ENCODE results near the gene TERB2. TPM values are rescaled to one million over a fixed set of nuclear protein-coding genes. Genes with fewer than 3 reads are reported as not detected.
"Not testable (repeated sequence)": the region's sequence is repeated elsewhere in the genome, so short reads cannot be mapped to it uniquely, and the experiment has no call there.

TERB2 gene, protein sequence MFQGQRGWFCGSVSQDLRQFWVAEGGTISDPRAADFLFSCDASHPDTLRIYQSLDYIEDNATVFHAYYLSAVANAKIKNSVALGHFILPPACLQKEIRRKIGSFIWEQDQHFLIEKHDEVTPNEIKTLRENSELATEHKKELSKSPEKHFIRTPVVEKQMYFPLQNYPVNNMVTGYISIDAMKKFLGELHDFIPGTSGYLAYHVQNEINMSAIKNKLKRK
- total RNA-seq, result not detected
- polyA plus RNA-seq, result not detected

DNA sequence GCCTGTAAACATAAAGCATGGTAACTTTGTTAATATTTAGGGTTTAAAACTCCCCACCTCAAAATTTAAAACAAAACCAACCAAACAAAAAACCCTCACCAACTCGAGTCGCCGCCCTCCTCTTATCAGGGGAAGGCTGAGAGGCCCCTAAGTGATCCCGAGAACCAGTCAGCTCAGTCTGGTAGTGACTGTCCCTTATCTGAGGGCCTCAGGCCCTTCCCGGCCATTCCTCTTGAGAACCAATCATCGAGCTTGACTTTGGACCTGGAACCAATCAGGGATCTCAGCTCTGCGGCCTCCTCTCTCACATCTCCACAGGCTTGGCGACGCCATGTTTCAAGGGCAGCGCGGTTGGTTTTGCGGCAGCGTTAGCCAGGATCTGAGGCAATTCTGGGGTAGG lies at the start of gene TERB2:
Gene TERB2 (plus strand): TSS at position 300 of the 400 bp plus-strand sequence. CDS start 32 bp downstream, at position 332.
- H3K4me1 ChIP-seq (ENCODE audit: control insufficient read depth, insufficient read depth, low read length, poor library complexity, severe bottlenecking), result no peaks in the 10 kb centered on the region
- DNase-seq (no peak), ATAC-seq (ENCODE audit: low read depth in 2 of 2) (no peak)
- H3K27me3 Mint-ChIP-seq, result peaks cover 30% of the 10 kb centered on the region
- H3K36me3 ChIP-seq (ENCODE audit: control insufficient read depth, insufficient read depth, low read length), result no peaks in the 10 kb centered on the region
- no peaks in the 10 kb centered on the region for H3K4me1 Mint-ChIP-seq
- no peak within 1 kb of the TSS for H3K4me3 Mint-ChIP-seq
- no peak within 1 kb of the TSS for H3K27ac Mint-ChIP-seq
- peaks cover 0 to 1% (median 0%) of the 10 kb centered on the region in 7 donors for H3K9me3 Mint-ChIP-seq
- no peaks in the 10 kb centered on the region for H3K36me3 Mint-ChIP-seq
- H3K9me3 ChIP-seq (ENCODE audit: control insufficient read depth in 2 of 2, low read length in 2 of 2), result no peaks in the 10 kb centered on the region
- H3K27ac ChIP-seq (ENCODE audit: insufficient read depth, low read length, poor library complexity, severe bottlenecking), result no peak within 1 kb of the TSS
- no peaks in the 10 kb centered on the region for H3K27me3 ChIP-seq (ENCODE audit: control insufficient read depth, insufficient read depth, low read length)
- H3K4me3 ChIP-seq (ENCODE audit: low read depth, low read length), result no peak within 1 kb of the TSS

DNA sequence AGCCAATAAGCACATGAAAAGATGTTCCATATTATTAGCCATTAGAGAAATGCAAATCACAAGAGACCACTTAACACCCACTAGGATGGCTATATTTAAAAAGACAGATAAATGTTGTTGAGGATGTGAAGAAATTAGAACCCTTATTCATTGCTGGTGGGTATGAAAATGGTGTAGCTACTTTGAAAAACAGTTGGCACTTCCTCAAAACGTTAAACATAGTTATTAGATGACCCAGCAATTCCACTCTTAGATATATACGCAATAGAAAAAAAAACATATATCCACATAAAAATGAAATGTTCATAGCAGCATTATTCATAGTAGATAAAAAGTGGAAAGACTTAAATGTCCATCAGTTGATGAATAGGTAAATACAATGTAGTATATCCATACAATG lies 47.1 kb upstream of the TERB2 start:
- Mint-ChIP-seq H3K9me3 (no peaks in the 10 kb centered on the region), H3K4me3 (no peak overlapping the region), H3K4me1 (peaks cover 5 to 10% (median 7%) of the 10 kb centered on the region in 4 donors), H3K27ac (no peak overlapping the region), H3K36me3 (no peaks in the 10 kb centered on the region), H3K27me3 (no peaks in the 10 kb centered on the region)
- Histone ChIP-seq H3K4me3 (ENCODE audit: low read depth, low read length) (no peak overlapping the region), H3K4me1 (ENCODE audit: control insufficient read depth, insufficient read depth, low read length, poor library complexity, severe bottlenecking) (peaks cover 5% of the 10 kb centered on the region), H3K27ac (ENCODE audit: insufficient read depth, low read length, poor library complexity, severe bottlenecking) (no peak overlapping the region), H3K36me3 (ENCODE audit: control insufficient read depth, insufficient read depth, low read length) (no peaks in the 10 kb centered on the region), H3K9me3 (ENCODE audit: control insufficient read depth in 2 of 2, low read length in 2 of 2) (no peaks in the 10 kb centered on the region), H3K27me3 (ENCODE audit: control insufficient read depth, insufficient read depth, low read length) (no peaks in the 10 kb centered on the region)
- ATAC-seq (ENCODE audit: low read depth in 2 of 2) (no peak), DNase-seq (no peak)

DNA sequence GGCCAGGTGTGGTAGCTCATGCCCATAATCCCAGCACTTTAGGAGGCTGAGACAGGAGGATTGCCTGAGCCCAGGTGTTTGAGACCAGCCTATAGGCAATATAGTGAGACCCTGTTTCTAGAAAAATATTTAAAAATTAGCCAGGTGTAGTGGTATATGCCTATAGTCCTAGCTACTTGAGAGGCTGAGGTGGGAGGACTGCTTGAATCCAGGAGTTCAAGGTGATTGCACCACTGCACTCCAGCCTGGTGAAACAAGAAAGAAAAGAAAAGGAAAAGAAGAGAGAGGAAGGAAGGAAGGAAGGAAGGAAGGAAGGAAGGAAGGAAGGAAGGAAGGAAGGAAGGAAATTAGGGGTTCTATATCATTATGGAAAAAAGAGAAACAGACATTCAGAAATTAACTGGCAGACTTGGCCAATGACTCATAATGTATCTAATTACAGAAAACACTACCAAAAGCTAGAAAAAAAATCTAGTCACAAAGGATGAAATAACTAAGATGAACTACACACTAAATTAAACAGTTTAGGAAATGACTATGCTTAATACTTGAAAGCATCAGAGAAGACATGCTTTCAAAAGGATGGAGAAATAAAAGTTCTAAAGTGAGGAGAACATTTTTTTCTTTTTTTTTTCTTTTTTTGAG lies 45.4 kb upstream of the TERB2 start:
- H3K4me1 ChIP-seq (ENCODE audit: control insufficient read depth, insufficient read depth, low read length, poor library complexity, severe bottlenecking), result no peaks in the 10 kb centered on the region
- no peaks in the 10 kb centered on the region for H3K9me3 Mint-ChIP-seq
- no peak overlapping the region for H3K27ac Mint-ChIP-seq
- H3K4me3 ChIP-seq (ENCODE audit: low read depth, low read length), result no peak overlapping the region
- H3K27ac ChIP-seq (ENCODE audit: insufficient read depth, low read length, poor library complexity, severe bottlenecking), result no peak overlapping the region
- no peaks in the 10 kb centered on the region for H3K27me3 Mint-ChIP-seq
- H3K36me3 Mint-ChIP-seq, result no peaks in the 10 kb centered on the region
- DNase-seq (no peak), ATAC-seq (ENCODE audit: low read depth in 2 of 2) (no peak)
- no peaks in the 10 kb centered on the region for H3K27me3 ChIP-seq (ENCODE audit: control insufficient read depth, insufficient read depth, low read length)
- no peaks in the 10 kb centered on the region for H3K36me3 ChIP-seq (ENCODE audit: control insufficient read depth, insufficient read depth, low read length)
- H3K9me3 ChIP-seq (ENCODE audit: control insufficient read depth in 2 of 2, low read length in 2 of 2), result no peaks in the 10 kb centered on the region
- no peak overlapping the region for H3K4me3 Mint-ChIP-seq
- peaks cover 0 to 2% (median 0%) of the 10 kb centered on the region in 4 donors for H3K4me1 Mint-ChIP-seq

DNA sequence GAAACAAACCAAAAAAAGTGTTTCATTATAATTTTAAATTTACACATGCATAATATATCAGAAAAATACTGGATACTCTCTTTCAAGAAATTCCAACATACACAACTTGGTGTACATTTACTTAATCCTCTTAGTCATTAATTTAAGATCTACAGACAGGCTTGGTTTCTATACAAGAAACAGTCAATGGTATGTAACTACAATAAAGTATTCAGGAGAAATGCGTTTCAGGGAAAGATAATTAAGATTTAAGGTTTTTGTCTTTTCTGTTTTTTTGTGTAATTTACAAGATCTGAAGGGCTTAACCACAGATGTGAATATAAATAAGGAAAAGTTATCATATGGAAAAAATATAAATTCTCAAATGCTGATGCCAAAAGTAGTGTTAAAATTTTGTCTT lies 44.3 kb upstream of the TERB2 start:
- not testable (repeated sequence) for H3K36me3 Mint-ChIP-seq; H3K27me3 Mint-ChIP-seq; ATAC-seq (ENCODE audit: low read depth in 2 of 2)

DNA sequence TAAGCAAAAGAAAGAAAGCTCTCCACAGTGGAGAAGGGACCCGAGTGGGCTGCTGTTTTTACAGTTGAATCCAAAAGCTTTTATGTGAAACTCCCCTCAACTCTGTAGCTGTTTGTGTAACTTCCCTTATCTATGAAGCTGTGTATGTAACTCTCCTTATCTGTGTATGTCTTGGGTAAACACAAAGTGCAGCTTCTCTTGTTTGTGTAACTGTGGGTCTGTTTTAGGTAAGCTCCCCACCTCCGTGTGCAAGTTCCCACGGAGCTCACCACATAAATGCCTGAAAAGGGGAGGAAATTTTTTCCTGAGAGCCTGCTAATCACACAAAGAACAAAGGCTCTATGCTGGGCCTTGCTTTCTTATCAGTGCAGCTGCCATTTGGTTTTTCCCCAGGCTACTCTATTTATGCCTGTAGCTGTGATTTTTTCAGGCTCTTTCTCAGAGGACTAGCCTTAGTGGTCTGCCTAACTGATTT lies 43.5 kb upstream of the TERB2 start:
- H3K4me3 Mint-ChIP-seq; DNase-seq; H3K36me3 ChIP-seq (ENCODE audit: control insufficient read depth, insufficient read depth, low read length); H3K27me3 Mint-ChIP-seq; H3K9me3 ChIP-seq (ENCODE audit: control insufficient read depth in 2 of 2, low read length in 2 of 2); H3K4me1 Mint-ChIP-seq; H3K27ac Mint-ChIP-seq; H3K9me3 Mint-ChIP-seq; H3K4me3 ChIP-seq (ENCODE audit: low read depth, low read length); H3K27ac ChIP-seq (ENCODE audit: insufficient read depth, low read length, poor library complexity, severe bottlenecking); ATAC-seq (ENCODE audit: low read depth in 2 of 2); H3K27me3 ChIP-seq (ENCODE audit: control insufficient read depth, insufficient read depth, low read length); H3K36me3 Mint-ChIP-seq; H3K4me1 ChIP-seq (ENCODE audit: control insufficient read depth, insufficient read depth, low read length, poor library complexity, severe bottlenecking): not testable (repeated sequence)

More for the DNA sequence above, 44.3 kb upstream of the TERB2 start:
- not testable (repeated sequence) for H3K9me3 ChIP-seq (ENCODE audit: control insufficient read depth in 2 of 2, low read length in 2 of 2); H3K36me3 ChIP-seq (ENCODE audit: control insufficient read depth, insufficient read depth, low read length); H3K9me3 Mint-ChIP-seq; H3K4me3 ChIP-seq (ENCODE audit: low read depth, low read length); H3K4me1 ChIP-seq (ENCODE audit: control insufficient read depth, insufficient read depth, low read length, poor library complexity, severe bottlenecking); H3K27me3 ChIP-seq (ENCODE audit: control insufficient read depth, insufficient read depth, low read length); H3K4me3 Mint-ChIP-seq; DNase-seq; H3K4me1 Mint-ChIP-seq; H3K27ac ChIP-seq (ENCODE audit: insufficient read depth, low read length, poor library complexity, severe bottlenecking); H3K27ac Mint-ChIP-seq

DNA sequence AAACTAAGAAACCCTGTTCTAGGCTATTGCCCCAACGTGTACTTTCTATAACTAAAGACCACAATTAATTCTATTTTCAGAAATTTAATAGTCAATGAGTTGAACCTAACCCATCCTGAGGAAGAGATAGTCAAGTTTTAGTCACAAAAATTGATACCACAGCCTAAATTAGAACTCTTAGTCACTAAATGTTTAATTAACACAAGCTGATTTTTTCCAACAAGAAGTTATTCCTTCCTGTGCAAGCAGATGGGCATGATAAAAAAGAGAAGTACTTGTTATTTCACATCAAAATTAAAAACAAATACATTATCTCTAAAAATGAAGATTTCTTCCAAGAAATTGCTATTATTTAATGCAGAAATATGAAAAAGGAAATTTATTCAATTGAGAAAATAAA lies 38.4 kb upstream of the TERB2 start:
- no peak for ATAC-seq (ENCODE audit: low read depth in 2 of 2)
- no peak overlapping the region for H3K4me3 Mint-ChIP-seq

DNA sequence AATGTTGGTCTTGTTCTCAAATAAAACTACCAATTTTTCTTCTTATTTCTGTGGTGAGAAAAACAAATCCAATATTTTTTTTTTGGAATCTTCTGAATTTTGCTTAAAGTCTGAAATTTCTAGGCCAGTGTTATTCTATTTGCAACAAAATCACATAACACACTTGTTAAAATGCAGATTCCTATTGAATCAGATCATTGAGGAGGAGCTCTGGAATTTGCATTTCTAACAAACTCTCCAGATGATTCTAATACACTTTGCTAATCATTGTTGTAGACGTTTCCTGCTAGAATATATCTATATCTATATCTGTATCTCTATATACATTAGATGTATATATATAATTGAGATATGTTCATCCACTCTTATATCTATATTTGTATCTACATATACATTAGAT lies 27.8 kb upstream of the TERB2 start:
- not testable (repeated sequence) for ATAC-seq (ENCODE audit: low read depth in 2 of 2)

More for the DNA sequence above, 38.4 kb upstream of the TERB2 start:
- no peak for DNase-seq
- Mint-ChIP-seq H3K9me3 (no peaks in the 10 kb centered on the region), H3K27ac (no peak overlapping the region), H3K36me3 (no peaks in the 10 kb centered on the region), H3K27me3 (no peaks in the 10 kb centered on the region), H3K4me1 (no peaks in the 10 kb centered on the region)
- Histone ChIP-seq H3K27ac (ENCODE audit: insufficient read depth, low read length, poor library complexity, severe bottlenecking) (no peak overlapping the region), H3K36me3 (ENCODE audit: control insufficient read depth, insufficient read depth, low read length) (no peaks in the 10 kb centered on the region), H3K9me3 (ENCODE audit: control insufficient read depth in 2 of 2, low read length in 2 of 2) (no peaks in the 10 kb centered on the region), H3K4me3 (ENCODE audit: low read depth, low read length) (no peak overlapping the region), H3K27me3 (ENCODE audit: control insufficient read depth, insufficient read depth, low read length) (no peaks in the 10 kb centered on the region), H3K4me1 (ENCODE audit: control insufficient read depth, insufficient read depth, low read length, poor library complexity, severe bottlenecking) (no peaks in the 10 kb centered on the region)

DNA sequence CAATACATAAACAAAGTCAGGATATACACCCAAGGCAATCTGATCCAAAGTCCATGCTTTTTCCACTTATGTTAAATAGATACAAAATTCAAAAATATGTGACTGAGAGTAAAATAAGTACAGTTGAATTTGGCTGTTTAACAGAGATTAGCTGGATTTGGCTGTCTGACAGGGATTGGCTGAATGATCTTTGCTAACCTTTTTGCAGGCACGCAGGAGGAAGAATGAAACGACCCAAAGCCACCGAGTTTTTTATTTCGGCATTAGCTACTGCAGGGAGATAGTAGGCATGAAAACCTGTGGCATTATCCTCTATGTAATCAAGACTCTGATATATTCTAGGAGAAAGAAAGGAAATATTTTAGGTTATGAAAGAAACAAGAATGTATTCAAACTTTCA lies 26.2 kb upstream of the TERB2 start:
- not testable (repeated sequence) for DNase-seq; H3K27me3 ChIP-seq (ENCODE audit: control insufficient read depth, insufficient read depth, low read length); H3K9me3 Mint-ChIP-seq; H3K4me1 ChIP-seq (ENCODE audit: control insufficient read depth, insufficient read depth, low read length, poor library complexity, severe bottlenecking); H3K36me3 Mint-ChIP-seq; H3K27ac ChIP-seq (ENCODE audit: insufficient read depth, low read length, poor library complexity, severe bottlenecking); H3K4me3 Mint-ChIP-seq; H3K9me3 ChIP-seq (ENCODE audit: control insufficient read depth in 2 of 2, low read length in 2 of 2); H3K4me1 Mint-ChIP-seq; H3K4me3 ChIP-seq (ENCODE audit: low read depth, low read length); H3K36me3 ChIP-seq (ENCODE audit: control insufficient read depth, insufficient read depth, low read length); H3K27ac Mint-ChIP-seq; ATAC-seq (ENCODE audit: low read depth in 2 of 2)
- peaks cover 35% of the 10 kb centered on the region for H3K27me3 Mint-ChIP-seq

More for the DNA sequence above, 27.8 kb upstream of the TERB2 start:
- H3K4me1 ChIP-seq (ENCODE audit: control insufficient read depth, insufficient read depth, low read length, poor library complexity, severe bottlenecking); H3K4me1 Mint-ChIP-seq; H3K9me3 ChIP-seq (ENCODE audit: control insufficient read depth in 2 of 2, low read length in 2 of 2); H3K27ac ChIP-seq (ENCODE audit: insufficient read depth, low read length, poor library complexity, severe bottlenecking); H3K27ac Mint-ChIP-seq; H3K4me3 Mint-ChIP-seq; H3K36me3 ChIP-seq (ENCODE audit: control insufficient read depth, insufficient read depth, low read length); H3K9me3 Mint-ChIP-seq; DNase-seq; H3K4me3 ChIP-seq (ENCODE audit: low read depth, low read length); H3K36me3 Mint-ChIP-seq; H3K27me3 ChIP-seq (ENCODE audit: control insufficient read depth, insufficient read depth, low read length): not testable (repeated sequence)
- peaks cover 29% of the 10 kb centered on the region for H3K27me3 Mint-ChIP-seq
